Endometrium (tissue), 2 donors: Measurements from ENCODE around the gene CLEC16A.

Experiments
- FAIRE-seq: peaks from 2 replicates; lab custom pipeline; 2012; peaks lifted over from hg19 to GRCh38; lab: Jason Lieb, UNC
- donor health status: control.
- donor health status: control.

Gene CLEC16A

GRCh38 chr16:11142261-11142630 is 197.9 kb downstream of the CLEC16A start:
- FAIRE-seq = no peak

GRCh38 chr16:11142951-11143350 is 198.6 kb downstream of the CLEC16A start:
- no peak for FAIRE-seq

GRCh38 chr16:11143372-11144035 is 199.1 kb downstream of the CLEC16A start:
- FAIRE-seq = no peak

- FAIRE-seq = no peak
Observed at GRCh38 chr16:11144122-11144521, 199.8 kb downstream of the CLEC16A start.

- no peak for FAIRE-seq
Observed at GRCh38 chr16:11145173-11145818, 200.9 kb downstream of the CLEC16A start.

GRCh38 chr16:11145819-11146211 is 201.5 kb downstream of the CLEC16A start:
- FAIRE-seq = no peak

GRCh38 chr16:11147033-11147753 is 202.8 kb downstream of the CLEC16A start:
- FAIRE-seq = no peak

- FAIRE-seq = no peak
Observed at GRCh38 chr16:11147754-11148444, 203.5 kb downstream of the CLEC16A start.

GRCh38 chr16:11149011-11149616 is 204.8 kb downstream of the CLEC16A start:
- FAIRE-seq = no peak

- no peak for FAIRE-seq
Observed at GRCh38 chr16:11150190-11150589, 205.8 kb downstream of the CLEC16A start.

- no peak for FAIRE-seq
Observed at GRCh38 chr16:11151156-11151884, 207.0 kb downstream of the CLEC16A start.

- no peak for FAIRE-seq
Observed at GRCh38 chr16:11151885-11152629, 207.7 kb downstream of the CLEC16A start.

GRCh38 chr16:11152677-11153331 is 208.4 kb downstream of the CLEC16A start:
- FAIRE-seq = no peak

GRCh38 chr16:11155284-11155806 is 211.0 kb downstream of the CLEC16A start:
- no peak for FAIRE-seq

GRCh38 chr16:11156401-11156800 is 212.0 kb downstream of the CLEC16A start:
- FAIRE-seq = no peak

- FAIRE-seq = no peak
Observed at GRCh38 chr16:11157143-11157542, 212.8 kb downstream of the CLEC16A start.

- FAIRE-seq = no peak
Observed at GRCh38 chr16:11158018-11158417, 213.7 kb downstream of the CLEC16A start.

GRCh38 chr16:11159282-11159681 is 214.9 kb downstream of the CLEC16A start:
- FAIRE-seq = no peak

- no peak for FAIRE-seq
Observed at GRCh38 chr16:11160676-11161115, 216.3 kb downstream of the CLEC16A start.

GRCh38 chr16:11161439-11161838 is 217.1 kb downstream of the CLEC16A start:
- no peak for FAIRE-seq
